ENCODE data around the gene SPAM1.
"Not testable (repeated sequence)": the region's sequence is repeated elsewhere in the genome, so short reads cannot be mapped to it uniquely, and the experiment has no call there.

SPAM1 gene, protein sequence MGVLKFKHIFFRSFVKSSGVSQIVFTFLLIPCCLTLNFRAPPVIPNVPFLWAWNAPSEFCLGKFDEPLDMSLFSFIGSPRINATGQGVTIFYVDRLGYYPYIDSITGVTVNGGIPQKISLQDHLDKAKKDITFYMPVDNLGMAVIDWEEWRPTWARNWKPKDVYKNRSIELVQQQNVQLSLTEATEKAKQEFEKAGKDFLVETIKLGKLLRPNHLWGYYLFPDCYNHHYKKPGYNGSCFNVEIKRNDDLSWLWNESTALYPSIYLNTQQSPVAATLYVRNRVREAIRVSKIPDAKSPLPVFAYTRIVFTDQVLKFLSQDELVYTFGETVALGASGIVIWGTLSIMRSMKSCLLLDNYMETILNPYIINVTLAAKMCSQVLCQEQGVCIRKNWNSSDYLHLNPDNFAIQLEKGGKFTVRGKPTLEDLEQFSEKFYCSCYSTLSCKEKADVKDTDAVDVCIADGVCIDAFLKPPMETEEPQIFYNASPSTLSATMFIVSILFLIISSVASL

DNA sequence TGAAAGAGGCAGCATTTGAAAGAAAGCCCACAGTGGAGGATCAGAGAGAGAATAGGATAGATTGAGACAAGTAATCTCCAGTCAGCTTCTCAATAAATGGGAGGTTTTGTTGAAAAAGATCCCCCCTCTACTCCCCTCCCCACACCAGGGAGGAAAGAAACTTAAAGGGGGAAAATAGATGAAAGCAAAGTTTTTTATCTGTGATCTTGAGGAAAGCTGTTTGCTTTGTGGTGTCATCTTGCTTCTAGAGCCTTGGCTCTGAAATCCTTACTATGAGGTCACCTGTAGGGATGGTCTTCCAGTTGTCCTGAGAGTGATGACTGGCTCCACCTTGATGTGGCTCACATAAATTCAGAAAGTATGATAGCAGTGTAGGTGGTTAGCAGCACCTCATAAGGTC, at the start of gene SPAM1:
TSS of gene SPAM1 (plus strand) at position 301 of the 400 bp plus-strand sequence. CDS start 28,330 bp downstream, outside the sequence.
- DNase-seq (ENCODE audit: low read depth in 3 of 3) = no peak

DNA sequence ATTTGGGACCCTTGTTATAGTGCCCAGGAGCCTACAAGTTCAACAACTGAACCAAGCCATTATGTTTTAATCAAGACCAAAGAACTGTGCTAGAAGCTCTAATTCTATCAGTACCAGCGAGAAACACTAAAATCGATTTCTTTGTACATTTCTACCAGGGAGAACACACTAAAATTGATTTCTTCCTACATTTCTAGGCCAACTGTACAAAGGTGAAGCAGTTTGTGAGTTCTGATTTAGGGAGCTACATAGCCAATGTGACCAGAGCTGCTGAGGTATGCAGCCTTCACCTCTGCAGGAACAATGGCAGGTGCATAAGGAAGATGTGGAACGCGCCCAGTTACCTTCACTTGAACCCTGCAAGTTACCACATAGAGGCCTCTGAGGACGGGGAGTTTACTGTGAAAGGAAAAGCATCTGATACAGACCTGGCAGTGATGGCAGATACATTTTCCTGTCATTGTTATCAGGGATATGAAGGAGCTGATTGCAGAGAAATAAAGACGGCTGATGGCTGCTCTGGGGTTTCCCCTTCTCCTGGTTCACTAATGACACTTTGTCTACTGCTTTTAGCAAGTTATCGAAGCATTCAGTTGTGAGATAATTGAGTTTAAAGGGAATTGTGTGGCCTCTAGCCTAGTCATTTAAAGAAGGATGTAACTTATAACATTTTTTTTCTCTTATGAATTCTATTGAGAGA, 48.3 kb upstream of the SPAM1 start:
- DNase-seq (ENCODE audit: low read depth in 3 of 3) = no peak

DNA sequence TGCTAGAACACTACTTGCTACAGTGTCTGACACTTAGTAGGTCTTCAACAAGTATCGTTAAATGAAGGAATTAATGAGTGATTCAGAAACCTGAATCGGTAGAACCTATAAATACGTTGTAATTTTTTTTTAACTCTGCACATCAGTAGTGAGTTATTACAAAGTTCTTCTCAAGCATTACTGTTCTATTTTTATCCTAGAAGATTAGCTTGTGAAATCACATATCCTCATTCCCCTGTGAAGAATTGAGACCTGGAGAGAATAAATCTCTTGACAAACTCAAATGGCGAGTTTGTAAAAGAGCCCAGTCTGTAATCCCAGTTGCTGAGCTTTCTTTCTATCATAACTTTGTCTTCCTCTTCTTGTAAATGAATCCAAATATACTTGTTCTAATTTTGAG, 45.4 kb upstream of the SPAM1 start:
- DNase-seq (ENCODE audit: low read depth in 3 of 3) = no peak

GRCh38 chr7:123881300-123881699, 43.7 kb upstream of the SPAM1 start:
- DNase-seq (ENCODE audit: low read depth in 3 of 3) = no peak

- no peak for DNase-seq (ENCODE audit: low read depth in 3 of 3)
Measured at GRCh38 chr7:123883154-123883553, 41.9 kb upstream of the SPAM1 start.

- DNase-seq (ENCODE audit: low read depth in 3 of 3) = no peak
Measured at GRCh38 chr7:123888192-123888591, 36.8 kb upstream of the SPAM1 start.

GRCh38 chr7:123894753-123895152, 30.3 kb upstream of the SPAM1 start:
- not testable (repeated sequence) for DNase-seq (ENCODE audit: low read depth in 3 of 3)

- DNase-seq (ENCODE audit: low read depth in 3 of 3) = no peak
Measured at GRCh38 chr7:123901101-123901500, 23.9 kb upstream of the SPAM1 start.

GRCh38 chr7:123905714-123906113, 19.3 kb upstream of the SPAM1 start:
- DNase-seq (ENCODE audit: low read depth in 3 of 3) = no peak

DNA sequence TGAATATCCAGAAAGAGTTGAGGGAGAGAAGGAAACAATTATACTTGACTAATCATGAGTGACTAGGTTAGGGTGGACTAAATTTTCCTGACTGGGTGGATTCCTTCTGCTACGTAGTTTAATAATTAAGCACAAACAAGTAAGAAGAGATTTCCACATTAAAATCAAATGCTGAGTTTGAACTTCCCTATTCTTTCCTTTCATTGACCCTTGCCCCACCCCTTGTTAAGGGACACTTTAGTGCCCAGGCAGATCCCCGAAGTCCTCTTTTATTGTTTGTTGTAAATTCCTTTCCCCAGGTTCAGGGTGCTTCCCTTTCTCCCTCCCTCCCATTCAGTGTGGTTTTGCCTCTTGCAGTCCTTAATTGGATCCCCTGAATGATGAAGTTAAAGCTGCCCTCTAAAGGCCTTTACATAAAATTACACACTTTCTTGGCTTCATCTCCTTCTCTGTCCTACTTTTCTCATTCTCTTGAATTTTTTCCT, 8.8 kb upstream of the SPAM1 start:
- DNase-seq (ENCODE audit: low read depth in 3 of 3) = no peak

- DNase-seq (ENCODE audit: low read depth in 3 of 3) = no peak
Measured at GRCh38 chr7:123917878-123918277, 7.2 kb upstream of the SPAM1 start.

DNA sequence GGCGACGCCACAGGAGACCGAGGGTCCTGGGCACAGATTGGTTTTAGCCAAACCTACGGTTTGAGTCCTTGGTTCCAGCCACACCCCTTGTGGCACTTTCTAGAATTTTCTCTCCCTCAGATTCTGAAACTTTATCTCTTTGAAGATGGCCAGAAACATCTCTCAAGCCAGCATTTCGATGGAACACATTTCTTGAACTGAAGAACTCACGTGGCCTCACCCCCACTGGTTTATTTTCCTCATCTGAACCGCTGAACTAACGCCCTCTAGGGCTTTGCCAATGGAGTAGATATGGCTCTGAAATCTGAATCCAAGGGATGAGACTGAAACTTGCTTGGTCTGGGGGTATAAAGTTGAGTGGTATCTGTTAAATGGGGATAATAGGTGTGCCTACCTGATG, 6.7 kb upstream of the SPAM1 start:
- DNase-seq (ENCODE audit: low read depth in 3 of 3) = no peak

DNA sequence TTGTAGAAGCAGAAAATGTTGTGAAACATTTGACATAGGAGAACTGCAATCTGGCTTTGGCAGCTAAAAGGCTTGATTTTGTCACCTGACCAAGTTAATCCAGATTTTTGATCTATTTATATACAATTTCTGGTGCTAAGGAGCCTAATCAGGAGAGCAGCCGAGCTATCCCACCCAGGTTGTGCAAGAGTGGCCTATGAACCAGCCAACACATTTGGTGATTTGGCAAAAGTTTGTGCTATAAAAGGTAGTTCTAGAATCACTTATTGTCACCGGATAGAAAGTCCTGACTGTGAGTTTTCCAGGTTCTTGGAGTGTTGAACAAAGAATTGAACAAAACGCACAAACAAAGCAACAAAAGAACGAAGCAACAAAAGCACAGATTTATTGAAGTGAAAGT, 1.4 kb upstream of the SPAM1 start:
- no peak for DNase-seq (ENCODE audit: low read depth in 3 of 3)

GRCh38 chr7:123929107-123929506, 4.1 kb downstream of the SPAM1 start:
- no peak for DNase-seq (ENCODE audit: low read depth in 3 of 3)

- DNase-seq (ENCODE audit: low read depth in 3 of 3) = no peak
Measured at GRCh38 chr7:123929655-123930054, 4.6 kb downstream of the SPAM1 start.

- no peak for DNase-seq (ENCODE audit: low read depth in 3 of 3)
Measured at GRCh38 chr7:123935436-123936381, 10.7 kb downstream of the SPAM1 start.

DNA sequence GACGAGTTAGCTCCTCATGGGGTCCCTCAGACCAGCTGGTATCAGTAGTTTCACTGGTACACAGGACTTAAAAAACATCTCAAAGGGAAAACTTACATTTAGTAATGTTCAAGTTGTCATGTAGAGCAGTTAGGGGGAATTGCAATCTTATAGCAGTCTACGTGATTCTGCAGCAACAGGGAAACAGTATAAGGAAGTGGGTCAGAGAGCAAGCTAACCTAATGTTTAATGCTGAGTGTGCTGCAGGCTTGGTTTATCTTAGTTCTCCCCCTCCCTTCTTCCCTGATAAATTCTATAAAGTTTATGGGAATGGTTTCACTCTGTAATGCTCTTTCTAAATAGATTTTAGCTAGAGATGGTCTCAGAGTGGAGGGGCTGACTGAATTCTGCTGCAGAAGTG, 11.3 kb downstream of the SPAM1 start:
- no peak for DNase-seq (ENCODE audit: low read depth in 3 of 3)

- DNase-seq (ENCODE audit: low read depth in 3 of 3) = no peak
Measured at GRCh38 chr7:123939784-123940183, 14.7 kb downstream of the SPAM1 start.

DNA sequence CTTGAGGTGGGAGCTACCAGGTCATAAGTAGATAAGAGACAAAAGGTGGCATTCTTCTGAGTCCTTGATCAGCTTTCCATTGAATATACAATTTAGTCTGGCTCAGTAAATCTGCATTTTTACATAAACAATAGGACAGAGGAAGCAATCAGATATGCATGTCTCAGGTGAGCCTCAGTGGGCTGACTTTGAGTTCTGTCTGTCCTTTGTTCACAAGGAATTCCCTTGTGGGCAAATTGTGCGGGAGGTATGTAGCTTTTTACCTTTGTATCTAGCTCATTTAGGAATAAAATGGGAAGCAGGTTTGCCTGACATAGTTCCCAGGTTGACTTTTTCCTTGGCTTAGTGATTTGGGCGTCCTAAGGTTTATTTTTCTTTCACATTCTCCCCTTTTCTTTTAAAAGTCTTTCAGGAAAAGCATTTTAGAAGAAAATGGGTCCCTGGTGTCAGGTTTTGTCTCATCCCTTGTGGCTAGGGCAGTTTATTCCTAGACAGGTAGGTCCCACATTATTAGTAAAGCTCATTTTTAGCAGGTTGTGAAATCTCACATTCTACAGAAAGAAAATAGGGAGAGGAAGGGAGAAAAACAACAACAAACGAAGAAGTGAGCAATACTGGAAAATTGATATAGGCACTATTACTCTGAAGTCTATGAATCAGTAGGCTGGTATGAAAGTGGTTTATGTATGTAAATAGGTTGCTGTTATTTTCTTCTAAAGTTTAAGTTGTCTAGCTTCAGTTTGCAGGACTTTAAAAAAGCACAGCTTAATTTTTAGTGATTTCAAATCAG, 16.5 kb downstream of the SPAM1 start:
- DNase-seq (ENCODE audit: low read depth in 3 of 3) = no peak

DNA sequence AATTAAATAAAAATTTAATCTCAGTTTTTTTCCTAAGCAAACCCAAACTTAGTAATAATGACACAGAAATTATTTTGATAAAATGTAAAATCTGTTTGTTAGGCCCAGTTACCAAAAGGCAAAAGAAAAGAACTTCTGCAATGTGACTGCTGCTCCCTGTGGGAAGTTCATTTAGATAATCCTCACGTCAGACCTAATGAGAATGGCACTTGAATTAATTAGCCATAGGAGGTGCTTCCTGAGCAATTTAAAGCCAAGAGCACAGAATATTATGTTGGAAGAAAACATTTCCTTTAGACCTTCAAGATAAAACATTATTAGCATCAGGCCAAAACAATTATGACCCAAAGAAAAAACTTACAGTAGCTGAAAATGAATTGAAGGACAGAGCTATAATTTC, 19.4 kb downstream of the SPAM1 start:
- no peak for DNase-seq (ENCODE audit: low read depth in 3 of 3)

DNA sequence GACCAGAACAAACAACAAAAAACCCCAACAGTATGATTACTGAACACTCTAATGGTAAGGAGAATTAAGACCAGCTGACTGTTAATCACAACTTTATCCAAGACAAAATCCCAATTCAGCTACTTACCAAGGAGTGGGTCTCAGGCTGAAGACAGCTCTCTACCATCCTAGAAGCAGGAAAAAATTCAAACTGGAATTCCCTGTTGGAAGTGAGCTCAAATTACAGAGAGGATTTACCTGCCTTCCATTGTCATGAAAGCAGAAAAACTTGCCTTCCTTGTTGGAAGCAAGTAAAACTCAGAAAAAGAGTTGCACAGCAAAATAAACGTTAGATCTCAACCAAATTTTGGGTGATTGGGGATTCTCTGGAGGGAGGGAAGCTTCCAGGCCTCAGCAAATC, 20.9 kb downstream of the SPAM1 start:
- DNase-seq (ENCODE audit: low read depth in 3 of 3) = no peak

Data from stimulated activated CD4-positive, alpha-beta T cell treated with anti-CD3 and anti-CD28 coated beads, TNF-alpha, amount 100 ng/mL, for 48 hours (primary cell).